Islet of Langerhans (tissue), 1 donor: ENCODE measurements around the gene KCNA5.

ENCODE experiments used
- FAIRE-seq: peaks from one replicate; lab custom pipeline; 2011; peaks lifted over from hg19 to GRCh38; lab: Jason Lieb, UNC

The KCNA5 gene

GRCh38 chr12:5064913-5065490, 21.3 kb downstream of the KCNA5 start:
- FAIRE-seq, result no peak

GRCh38 chr12:5066251-5066650, 22.6 kb downstream of the KCNA5 start:
- FAIRE-seq, result no peak

GRCh38 chr12:5068126-5068525, 24.4 kb downstream of the KCNA5 start:
- no peak for FAIRE-seq

GRCh38 chr12:5068619-5069018, 24.9 kb downstream of the KCNA5 start:
- no peak for FAIRE-seq

- no peak for FAIRE-seq
Observed at GRCh38 chr12:5070090-5070489, 26.4 kb downstream of the KCNA5 start.

- no peak for FAIRE-seq
Observed at GRCh38 chr12:5071496-5071895, 27.8 kb downstream of the KCNA5 start.

GRCh38 chr12:5072311-5072710, 28.6 kb downstream of the KCNA5 start:
- FAIRE-seq, result no peak

GRCh38 chr12:5073054-5073453, 29.4 kb downstream of the KCNA5 start:
- FAIRE-seq, result no peak

GRCh38 chr12:5073853-5074252, 30.2 kb downstream of the KCNA5 start:
- no peak for FAIRE-seq

- FAIRE-seq, result no peak
Observed at GRCh38 chr12:5076761-5077160, 33.1 kb downstream of the KCNA5 start.

- FAIRE-seq, result no peak
Observed at GRCh38 chr12:5078423-5078822, 34.7 kb downstream of the KCNA5 start.

- FAIRE-seq, result no peak
Observed at GRCh38 chr12:5081016-5081415, 37.3 kb downstream of the KCNA5 start.

GRCh38 chr12:5083955-5084849, 40.5 kb downstream of the KCNA5 start:
- peak; percentile 95 for FAIRE-seq

- FAIRE-seq, result no peak
Observed at GRCh38 chr12:5085896-5086295, 42.2 kb downstream of the KCNA5 start.

- no peak for FAIRE-seq
Observed at GRCh38 chr12:5087831-5088554, 44.3 kb downstream of the KCNA5 start.

- FAIRE-seq, result no peak
Observed at GRCh38 chr12:5088586-5089264, 45.0 kb downstream of the KCNA5 start.

- no peak for FAIRE-seq
Observed at GRCh38 chr12:5094551-5094950, 50.9 kb downstream of the KCNA5 start.

GRCh38 chr12:5094986-5095385, 51.3 kb downstream of the KCNA5 start:
- FAIRE-seq, result no peak
